Measurements from ENCODE around the gene PDE1A.

PDE1A gene

DNA sequence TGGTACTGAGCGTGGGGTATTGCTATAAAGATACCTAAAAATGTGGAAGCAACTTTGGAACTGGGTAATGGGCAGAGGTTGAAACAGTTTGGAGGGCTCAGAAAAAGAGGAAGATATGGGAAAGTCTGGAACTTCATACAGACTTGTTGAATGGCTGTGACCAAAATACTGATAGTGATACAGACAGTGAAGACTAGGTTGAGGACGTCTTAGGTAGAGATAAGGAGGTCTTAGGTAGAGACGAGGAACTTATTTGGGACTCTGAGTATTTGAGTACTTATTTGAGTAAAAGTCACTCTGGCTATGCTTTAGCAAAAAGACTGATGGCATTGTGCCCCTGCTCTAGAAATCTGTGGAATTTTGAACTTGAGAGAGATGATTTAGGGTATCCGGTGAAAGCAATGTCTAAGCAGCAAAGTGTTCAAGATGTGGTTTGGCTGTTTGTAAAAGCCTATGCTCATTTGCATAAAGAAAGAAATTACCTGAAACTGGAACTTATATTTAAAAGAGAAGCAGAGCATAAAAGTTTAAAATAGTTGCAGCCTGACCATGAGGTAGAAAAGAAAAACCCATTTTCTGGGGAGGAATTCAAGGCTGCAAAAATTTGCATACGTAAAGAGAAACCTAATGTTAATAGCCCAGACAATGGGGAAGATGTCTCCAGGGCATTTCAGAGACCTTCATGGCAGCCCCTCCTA lies 219.6 kb downstream of the PDE1A start:
- no peak overlapping the region for H3K4me3 ChIP-seq (ENCODE audit: low read length)
- H3K9me3 ChIP-seq (ENCODE audit: insufficient read depth, low read depth, low read length): no peaks in the 10 kb centered on the region
- WGBS: 94% methylated on average over 5 of the region's 5 CpGs
- H3K9ac ChIP-seq (ENCODE audit: low read depth, low read length): no peak overlapping the region
- H3K4me1 ChIP-seq (ENCODE audit: insufficient read depth, low read length): no peaks in the 10 kb centered on the region
- no peak overlapping the region for H3K27ac ChIP-seq (ENCODE audit: low read depth, low read length)
- H3K36me3 ChIP-seq (ENCODE audit: insufficient read depth, low read length): no peaks in the 10 kb centered on the region
- H3K27me3 ChIP-seq (ENCODE audit: insufficient read depth, low read length): no peaks in the 10 kb centered on the region

DNA sequence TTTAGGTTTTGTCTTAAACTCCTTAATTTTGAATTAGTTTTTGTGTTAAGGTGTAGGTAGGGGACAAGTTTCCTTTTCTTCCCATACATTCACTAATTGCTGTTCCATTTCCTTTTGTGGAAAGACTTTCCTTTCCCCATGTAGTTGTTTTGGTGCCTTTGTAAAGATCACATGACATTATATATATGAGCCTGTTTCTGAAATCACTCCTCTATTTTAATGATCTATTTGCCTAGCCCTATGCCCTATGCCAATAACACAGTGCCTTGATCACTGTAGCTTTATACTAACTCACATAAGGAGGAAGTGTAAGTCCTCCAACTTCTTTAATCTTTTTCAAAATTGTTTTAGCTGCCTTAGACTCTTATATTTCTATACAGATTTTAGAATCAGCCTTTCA lies 229.3 kb downstream of the PDE1A start:
- no peaks in the 10 kb centered on the region for H3K9me3 ChIP-seq (ENCODE audit: insufficient read depth, low read depth, low read length)
- H3K36me3 ChIP-seq (ENCODE audit: insufficient read depth, low read length): no peaks in the 10 kb centered on the region
- no peaks in the 10 kb centered on the region for H3K27me3 ChIP-seq (ENCODE audit: insufficient read depth, low read length)
- H3K27ac ChIP-seq (ENCODE audit: low read depth, low read length): no peak overlapping the region
- H3K4me3 ChIP-seq (ENCODE audit: low read length): no peak overlapping the region
- H3K4me1 ChIP-seq (ENCODE audit: insufficient read depth, low read length): no peaks in the 10 kb centered on the region
- H3K9ac ChIP-seq (ENCODE audit: low read depth, low read length): no peak overlapping the region

DNA sequence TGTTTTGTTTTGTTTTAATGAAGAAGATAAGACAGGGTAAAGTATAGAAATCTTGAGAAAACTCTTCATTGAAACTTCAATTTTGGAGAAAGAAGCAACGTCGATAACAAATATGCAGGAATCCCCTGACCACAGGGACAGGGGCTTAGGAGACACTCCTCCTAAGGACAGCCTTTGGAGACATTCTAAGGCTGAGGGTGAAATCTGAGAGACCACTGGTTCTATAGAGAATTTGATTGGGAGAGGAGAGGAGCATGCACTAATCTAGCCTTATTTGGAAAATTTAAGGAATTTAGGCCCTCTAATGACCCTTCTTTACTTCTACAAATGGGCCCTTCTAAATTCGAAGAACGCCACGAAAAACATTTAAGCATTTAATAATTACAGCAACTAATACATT lies 233.5 kb downstream of the PDE1A start:
- H3K9me3 ChIP-seq (ENCODE audit: insufficient read depth, low read depth, low read length): no peaks in the 10 kb centered on the region
- WGBS: 86% methylated on average over 5 of the region's 5 CpGs
- no peak overlapping the region for H3K9ac ChIP-seq (ENCODE audit: low read depth, low read length)
- H3K27ac ChIP-seq (ENCODE audit: low read depth, low read length): no peak overlapping the region
- H3K36me3 ChIP-seq (ENCODE audit: insufficient read depth, low read length): no peaks in the 10 kb centered on the region
- H3K4me3 ChIP-seq (ENCODE audit: low read length): no peak overlapping the region
- no peaks in the 10 kb centered on the region for H3K4me1 ChIP-seq (ENCODE audit: insufficient read depth, low read length)
- no peaks in the 10 kb centered on the region for H3K27me3 ChIP-seq (ENCODE audit: insufficient read depth, low read length)

DNA sequence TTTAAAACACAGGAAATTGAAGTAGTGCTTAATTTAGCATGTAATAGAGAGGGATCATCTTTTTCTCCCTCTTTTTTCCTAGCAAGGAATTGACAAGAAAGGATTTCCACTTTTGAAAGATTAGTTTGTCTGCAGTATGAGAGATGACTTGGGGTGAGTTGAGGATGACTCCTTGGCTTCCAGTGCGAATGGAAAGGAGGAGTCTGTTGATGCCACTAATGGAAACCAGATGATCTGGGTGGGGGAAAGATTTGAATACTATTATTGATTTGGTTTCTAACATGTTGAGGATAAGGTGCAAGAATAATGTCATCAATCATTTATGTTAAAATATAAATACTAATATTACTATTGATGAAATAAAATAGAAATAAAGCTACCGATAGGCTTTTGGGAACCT lies 235.8 kb downstream of the PDE1A start:
- Histone ChIP-seq H3K4me3 (ENCODE audit: low read length) (no peak overlapping the region), H3K36me3 (ENCODE audit: insufficient read depth, low read length) (no peaks in the 10 kb centered on the region), H3K9ac (ENCODE audit: low read depth, low read length) (no peak overlapping the region), H3K9me3 (ENCODE audit: insufficient read depth, low read depth, low read length) (no peaks in the 10 kb centered on the region), H3K27ac (ENCODE audit: low read depth, low read length) (no peak overlapping the region), H3K4me1 (ENCODE audit: insufficient read depth, low read length) (no peaks in the 10 kb centered on the region), H3K27me3 (ENCODE audit: insufficient read depth, low read length) (no peaks in the 10 kb centered on the region)
- 98% methylated on average over 2 of the region's 2 CpGs for WGBS

DNA sequence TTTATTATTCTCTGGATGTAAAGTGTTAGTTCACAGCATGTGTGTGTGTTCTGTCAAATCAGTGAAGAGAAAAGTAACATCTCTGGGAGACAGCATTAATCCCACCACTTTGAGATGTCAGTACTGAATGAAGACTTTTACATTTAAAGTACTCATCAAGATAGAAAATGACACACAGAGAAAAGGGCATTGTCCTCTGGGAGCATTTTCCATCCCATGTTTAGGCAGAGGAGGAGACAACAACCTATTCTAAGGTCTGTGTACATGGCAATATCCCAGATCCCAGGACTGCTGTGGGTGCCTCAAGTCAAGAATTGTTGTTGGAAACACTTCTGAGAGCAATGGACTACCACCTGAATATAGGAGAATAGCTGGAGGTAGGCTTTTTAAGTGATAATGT lies 239.7 kb downstream of the PDE1A start:
- H3K36me3 ChIP-seq (ENCODE audit: insufficient read depth, low read length): no peaks in the 10 kb centered on the region
- H3K4me3 ChIP-seq (ENCODE audit: low read length): no peak overlapping the region
- no peaks in the 10 kb centered on the region for H3K4me1 ChIP-seq (ENCODE audit: insufficient read depth, low read length)
- H3K27me3 ChIP-seq (ENCODE audit: insufficient read depth, low read length): no peaks in the 10 kb centered on the region
- no peak overlapping the region for H3K9ac ChIP-seq (ENCODE audit: low read depth, low read length)
- no peak overlapping the region for H3K27ac ChIP-seq (ENCODE audit: low read depth, low read length)
- H3K9me3 ChIP-seq (ENCODE audit: insufficient read depth, low read depth, low read length): 0 out of 2 replicates have a peak, but pooled peaks cover 6% of the 10 kb centered on the region

DNA sequence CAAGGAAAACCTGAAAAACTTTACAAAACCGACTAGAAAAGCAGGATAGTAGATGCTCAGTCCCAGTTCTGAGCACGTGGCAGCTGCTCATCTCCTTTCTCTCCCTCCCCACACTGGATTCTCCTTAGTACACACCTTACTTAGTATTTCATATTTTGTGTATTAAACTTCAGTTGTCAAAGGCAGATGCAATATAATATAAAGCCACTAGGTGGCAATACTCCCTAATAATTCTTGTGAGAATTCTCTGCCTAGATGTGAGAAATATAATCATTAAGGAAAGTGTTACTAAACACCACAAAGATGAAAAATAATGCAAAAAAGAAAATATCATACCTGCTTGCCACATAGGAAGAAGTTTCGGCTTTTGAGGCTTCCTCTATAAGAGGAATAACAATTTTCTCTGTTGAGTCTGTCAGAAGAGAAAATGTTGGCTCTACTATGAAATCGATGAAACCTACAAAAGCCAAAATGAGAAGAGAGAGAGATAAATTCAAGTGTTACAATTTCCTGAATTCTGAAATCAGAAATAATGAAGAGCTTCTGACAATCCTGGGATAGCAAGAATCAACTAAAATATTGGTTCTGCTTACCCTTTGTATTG lies 240.6 kb downstream of the PDE1A start:
- no peak overlapping the region for H3K9ac ChIP-seq (ENCODE audit: low read depth, low read length)
- no peaks in the 10 kb centered on the region for H3K27me3 ChIP-seq (ENCODE audit: insufficient read depth, low read length)
- 39% methylated on average over 4 of the region's 4 CpGs for WGBS
- H3K9me3 ChIP-seq (ENCODE audit: insufficient read depth, low read depth, low read length): 0 out of 2 replicates have a peak, but pooled peaks cover 6% of the 10 kb centered on the region
- H3K27ac ChIP-seq (ENCODE audit: low read depth, low read length): no peak overlapping the region
- H3K36me3 ChIP-seq (ENCODE audit: insufficient read depth, low read length): no peaks in the 10 kb centered on the region
- no peak overlapping the region for H3K4me3 ChIP-seq (ENCODE audit: low read length)
- no peaks in the 10 kb centered on the region for H3K4me1 ChIP-seq (ENCODE audit: insufficient read depth, low read length)

DNA sequence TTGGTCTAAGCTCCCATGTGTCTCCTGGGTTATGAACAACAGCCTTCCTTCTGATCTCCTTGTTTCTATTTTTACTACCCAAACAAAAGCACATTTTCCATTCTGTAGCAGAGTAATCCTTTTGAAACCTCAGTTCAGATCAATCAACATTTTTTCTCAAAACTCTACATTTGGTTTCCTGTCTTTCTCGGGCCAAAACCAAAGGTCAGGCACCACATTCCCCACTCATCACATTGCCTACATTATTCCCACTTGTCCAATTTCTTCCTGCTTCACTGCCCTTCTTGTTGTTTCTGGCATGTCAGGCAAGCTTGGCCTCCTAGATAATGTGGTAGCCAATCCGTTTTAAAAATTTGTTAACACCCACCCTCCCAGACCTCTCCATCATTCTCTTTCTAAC lies 244.4 kb downstream of the PDE1A start:
- Histone ChIP-seq H3K27me3 (ENCODE audit: insufficient read depth, low read length) (no peaks in the 10 kb centered on the region), H3K4me1 (ENCODE audit: insufficient read depth, low read length) (no peaks in the 10 kb centered on the region), H3K9me3 (ENCODE audit: insufficient read depth, low read depth, low read length) (0 out of 2 replicates have a peak, but pooled peaks cover 6% of the 10 kb centered on the region), H3K36me3 (ENCODE audit: insufficient read depth, low read length) (no peaks in the 10 kb centered on the region), H3K4me3 (ENCODE audit: low read length) (no peak overlapping the region), H3K27ac (ENCODE audit: low read depth, low read length) (no peak overlapping the region), H3K9ac (ENCODE audit: low read depth, low read length) (no peak overlapping the region)
- 95% methylated on average over 2 of the region's 2 CpGs for WGBS

DNA sequence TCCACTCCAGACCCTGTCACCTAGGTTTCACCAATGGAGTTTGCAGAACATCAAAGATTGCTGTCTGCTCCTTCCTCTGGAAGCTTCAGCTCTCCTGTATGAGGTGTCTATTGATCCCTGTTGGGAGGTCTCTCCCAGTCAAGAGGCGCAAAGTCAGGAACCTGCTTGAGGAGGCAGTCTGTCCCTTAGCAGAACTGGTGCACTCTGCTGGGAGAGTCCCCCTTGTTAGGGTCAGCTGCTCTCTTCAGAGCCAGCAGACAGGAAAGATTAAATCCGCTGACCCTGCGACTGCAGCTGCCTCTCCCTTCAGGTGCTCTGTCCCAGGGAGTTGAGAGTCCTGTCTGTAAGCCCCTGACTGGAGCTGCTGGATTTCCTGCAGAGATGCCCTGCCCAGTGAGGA lies 245.5 kb downstream of the PDE1A start:
- Histone ChIP-seq H3K36me3 (ENCODE audit: insufficient read depth, low read length) (no peaks in the 10 kb centered on the region), H3K4me3 (ENCODE audit: low read length) (no peak overlapping the region), H3K27ac (ENCODE audit: low read depth, low read length) (no peak overlapping the region), H3K4me1 (ENCODE audit: insufficient read depth, low read length) (no peaks in the 10 kb centered on the region), H3K9ac (ENCODE audit: low read depth, low read length) (no peak overlapping the region), H3K27me3 (ENCODE audit: insufficient read depth, low read length) (no peaks in the 10 kb centered on the region), H3K9me3 (ENCODE audit: insufficient read depth, low read depth, low read length) (0 out of 2 replicates have a peak, but pooled peaks cover 6% of the 10 kb centered on the region)
- 92% methylated on average over 3 of the region's 3 CpGs for WGBS

DNA sequence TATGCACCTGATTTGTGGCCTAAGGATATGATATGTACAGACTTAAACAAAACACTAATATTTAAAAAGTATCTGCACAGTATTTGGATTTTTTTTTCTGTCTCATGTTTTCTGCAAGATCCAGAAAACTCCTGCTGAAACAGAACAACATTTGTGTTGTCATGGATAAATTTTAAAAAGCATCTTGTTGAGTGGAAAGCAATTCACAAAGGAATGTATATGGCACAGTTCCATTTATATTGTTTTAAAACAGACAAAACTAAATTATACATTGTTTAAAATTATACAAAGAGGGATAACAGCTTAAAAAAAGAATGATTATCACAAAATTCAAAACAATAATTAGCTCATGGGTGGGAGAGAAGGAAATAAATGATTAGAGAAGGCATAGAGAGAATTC lies 247.7 kb downstream of the PDE1A start:
- no peak overlapping the region for H3K27ac ChIP-seq (ENCODE audit: low read depth, low read length)
- no peaks in the 10 kb centered on the region for H3K4me1 ChIP-seq (ENCODE audit: insufficient read depth, low read length)
- no peaks in the 10 kb centered on the region for H3K36me3 ChIP-seq (ENCODE audit: insufficient read depth, low read length)
- no peaks in the 10 kb centered on the region for H3K27me3 ChIP-seq (ENCODE audit: insufficient read depth, low read length)
- no peak overlapping the region for H3K4me3 ChIP-seq (ENCODE audit: low read length)
- 0 out of 2 replicates have a peak, but pooled peaks cover 6% of the 10 kb centered on the region for H3K9me3 ChIP-seq (ENCODE audit: insufficient read depth, low read depth, low read length)
- no peak overlapping the region for H3K9ac ChIP-seq (ENCODE audit: low read depth, low read length)

DNA sequence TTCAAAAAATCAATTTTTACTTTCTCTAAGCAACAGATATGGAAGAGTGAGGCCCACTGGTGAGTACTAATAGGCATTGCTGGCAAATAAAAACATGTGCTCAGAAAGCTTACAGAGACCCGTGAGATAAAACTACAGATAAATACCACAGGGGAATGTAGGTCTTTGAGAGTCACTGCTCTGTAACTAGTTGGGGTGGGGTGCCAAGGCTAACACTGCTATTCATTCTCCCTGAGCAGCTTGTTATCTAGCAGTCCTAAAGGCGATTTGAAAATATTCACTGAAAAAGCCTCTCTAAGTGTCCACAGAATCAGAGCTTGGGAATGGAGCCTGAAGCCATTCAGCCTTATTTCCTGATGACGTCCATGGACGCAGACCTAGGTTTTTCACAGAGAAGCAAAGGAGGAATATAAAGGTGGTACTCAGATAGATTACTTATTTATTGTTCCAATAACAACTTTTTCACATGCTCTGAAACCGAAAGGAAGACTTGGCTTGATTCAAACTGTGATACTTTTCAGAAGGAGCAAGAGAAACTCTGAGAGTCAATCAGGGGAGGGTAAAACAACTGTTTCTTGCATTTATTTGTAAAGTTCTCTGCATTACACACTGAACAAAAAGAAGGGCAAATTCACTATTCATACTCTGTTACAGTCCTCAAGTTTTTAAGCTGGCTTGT lies 252.8 kb downstream of the PDE1A start:
- no peak overlapping the region for H3K9ac ChIP-seq (ENCODE audit: low read depth, low read length)
- no peaks in the 10 kb centered on the region for H3K9me3 ChIP-seq (ENCODE audit: insufficient read depth, low read depth, low read length)
- H3K27me3 ChIP-seq (ENCODE audit: insufficient read depth, low read length): no peaks in the 10 kb centered on the region
- WGBS: 84% methylated on average over 5 of the region's 5 CpGs
- no peaks in the 10 kb centered on the region for H3K36me3 ChIP-seq (ENCODE audit: insufficient read depth, low read length)
- no peak overlapping the region for H3K4me3 ChIP-seq (ENCODE audit: low read length)
- no peak overlapping the region for H3K27ac ChIP-seq (ENCODE audit: low read depth, low read length)
- H3K4me1 ChIP-seq (ENCODE audit: insufficient read depth, low read length): no peaks in the 10 kb centered on the region

DNA sequence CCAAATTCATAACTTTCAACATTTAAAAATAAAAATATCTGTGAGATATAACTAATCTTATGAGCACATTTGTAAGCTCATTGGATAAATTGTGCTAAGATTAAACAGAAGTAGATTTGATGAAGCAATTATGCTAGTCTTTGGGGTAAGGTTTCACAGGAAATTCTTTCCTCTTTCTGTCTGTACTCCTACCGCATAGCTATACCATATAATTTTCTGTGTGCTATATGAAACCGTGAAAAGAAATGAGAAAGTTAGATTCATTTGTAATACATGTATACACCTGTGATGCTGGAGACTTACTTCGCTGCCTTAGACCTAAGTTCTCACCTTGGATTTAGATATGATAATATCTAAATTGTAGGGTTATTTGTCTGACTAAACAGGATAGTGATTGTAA lies 256.5 kb downstream of the PDE1A start:
- Histone ChIP-seq H3K4me1 (ENCODE audit: insufficient read depth, low read length) (no peaks in the 10 kb centered on the region), H3K4me3 (ENCODE audit: low read length) (no peak overlapping the region), H3K9ac (ENCODE audit: low read depth, low read length) (no peak overlapping the region), H3K36me3 (ENCODE audit: insufficient read depth, low read length) (no peaks in the 10 kb centered on the region), H3K27ac (ENCODE audit: low read depth, low read length) (no peak overlapping the region), H3K27me3 (ENCODE audit: insufficient read depth, low read length) (no peaks in the 10 kb centered on the region), H3K9me3 (ENCODE audit: insufficient read depth, low read depth, low read length) (no peaks in the 10 kb centered on the region)
- 100% methylated on average over 2 of the region's 3 CpGs for WGBS

All from HUES64 (cell line).